Stimulated activated CD8-positive, alpha-beta memory T cell treated with anti-CD3 and anti-CD28 coated beads, Interleukin-4, amount 100 ng/mL, for 48 hours (primary cell): Measurements from ENCODE around the gene DMTF1.
"Not testable (repeated sequence)": the region's sequence is repeated elsewhere in the genome, so short reads cannot be mapped to it uniquely, and the experiment has no call there.

Experiments used
- DNase-seq: peaks from one replicate; pipeline ENCODE4 v3.0.0-alpha.2; 2020

The DMTF1 gene

DNA sequence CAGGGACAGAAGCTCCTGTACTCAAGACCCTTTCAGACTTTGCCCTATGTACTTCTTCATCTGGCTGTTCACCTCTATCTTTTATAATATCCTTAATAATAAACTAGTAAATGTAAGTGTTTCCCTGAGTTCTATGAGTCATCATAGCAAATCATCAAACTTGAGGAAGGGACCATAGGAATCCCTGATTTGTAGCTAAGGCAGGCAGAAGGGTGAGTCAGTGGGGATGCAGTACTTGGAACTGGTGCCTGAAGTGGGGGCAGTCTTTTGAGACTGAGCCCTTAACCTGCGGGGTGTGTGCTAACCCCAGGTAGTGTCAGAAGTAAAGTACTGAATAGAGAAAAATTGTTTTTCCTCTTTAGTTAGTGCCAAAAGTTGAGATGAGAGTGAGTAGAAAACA, 73.4 kb downstream of the DMTF1 start:
- no peak for DNase-seq

DNA sequence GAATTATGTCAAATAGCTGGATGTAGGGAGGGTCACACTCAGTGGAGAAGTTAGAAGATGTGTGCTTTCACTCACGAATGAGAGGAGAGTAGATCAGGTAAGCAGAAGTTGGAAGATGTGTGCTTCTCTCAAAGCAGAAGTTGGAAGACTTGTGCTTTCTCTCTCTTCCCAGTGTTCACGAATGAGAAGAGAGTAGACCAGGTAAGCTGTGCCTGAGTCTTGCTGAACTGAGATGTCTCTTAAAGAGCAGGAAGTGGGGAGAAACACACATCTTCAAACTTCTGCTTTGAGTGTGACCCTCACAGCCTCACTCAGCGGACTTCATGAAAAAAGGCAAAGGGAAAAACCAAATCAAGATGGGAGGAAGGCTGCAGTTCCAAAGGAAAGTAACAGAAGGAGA, 74.2 kb downstream of the DMTF1 start:
- DNase-seq: no peak

DNA sequence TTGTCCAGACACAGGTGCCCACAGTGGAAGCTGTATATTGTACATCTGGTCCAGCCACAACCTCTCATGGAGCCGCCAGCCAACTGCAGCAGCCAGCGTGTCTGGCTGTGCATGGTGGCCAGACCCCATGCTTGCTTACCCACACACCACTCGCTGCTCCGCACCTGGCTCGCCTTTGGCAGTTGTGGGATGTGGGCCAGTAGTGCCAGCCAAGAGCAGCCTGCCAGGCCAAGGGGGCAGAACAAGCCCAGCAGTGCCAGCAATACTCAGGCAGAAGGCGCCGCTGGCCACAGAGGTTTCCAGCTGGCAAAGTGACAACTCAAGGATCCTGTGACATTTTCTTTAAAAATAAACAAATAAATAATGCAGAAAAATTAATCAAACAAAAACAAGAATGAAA, 79.0 kb downstream of the DMTF1 start:
- no peak for DNase-seq

DNA sequence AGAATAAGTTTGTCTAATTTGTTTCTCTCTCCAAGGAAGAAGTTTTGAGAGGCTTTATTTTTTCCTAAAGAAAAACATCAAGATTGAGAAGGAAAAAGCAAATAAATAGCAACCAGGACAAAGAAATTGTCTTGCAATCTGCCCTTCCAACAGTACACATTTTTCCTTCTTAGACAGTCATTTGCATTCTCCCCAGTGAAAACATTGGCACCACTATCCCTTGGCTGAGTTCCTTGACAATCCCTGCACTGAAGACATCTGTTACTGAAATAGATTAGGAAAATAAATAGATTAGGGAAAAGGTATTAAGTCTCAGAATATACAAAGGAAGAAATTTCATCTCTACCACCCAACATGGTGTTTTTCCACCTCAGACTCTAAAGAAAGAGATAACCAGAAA, 79.5 kb downstream of the DMTF1 start:
- no peak for DNase-seq

DNA sequence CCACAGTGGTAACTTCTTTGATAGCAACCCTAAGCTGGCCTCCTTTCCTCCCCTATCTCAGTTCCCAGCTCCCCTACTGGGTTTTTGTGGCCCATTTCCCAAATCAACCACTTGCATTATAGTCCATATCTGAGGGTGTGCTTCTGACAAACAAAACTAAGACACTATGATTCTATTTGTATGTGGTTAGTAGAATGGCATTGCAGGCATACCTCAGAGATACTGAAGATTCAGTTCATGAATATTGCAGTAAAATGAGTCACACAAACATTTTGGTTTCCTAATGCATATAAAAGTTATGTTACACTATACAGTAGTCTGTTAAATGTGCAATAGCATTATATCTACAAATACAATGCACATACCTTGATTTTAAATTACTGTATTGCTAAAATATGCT, 82.7 kb downstream of the DMTF1 start:
- no peak for DNase-seq

DNA sequence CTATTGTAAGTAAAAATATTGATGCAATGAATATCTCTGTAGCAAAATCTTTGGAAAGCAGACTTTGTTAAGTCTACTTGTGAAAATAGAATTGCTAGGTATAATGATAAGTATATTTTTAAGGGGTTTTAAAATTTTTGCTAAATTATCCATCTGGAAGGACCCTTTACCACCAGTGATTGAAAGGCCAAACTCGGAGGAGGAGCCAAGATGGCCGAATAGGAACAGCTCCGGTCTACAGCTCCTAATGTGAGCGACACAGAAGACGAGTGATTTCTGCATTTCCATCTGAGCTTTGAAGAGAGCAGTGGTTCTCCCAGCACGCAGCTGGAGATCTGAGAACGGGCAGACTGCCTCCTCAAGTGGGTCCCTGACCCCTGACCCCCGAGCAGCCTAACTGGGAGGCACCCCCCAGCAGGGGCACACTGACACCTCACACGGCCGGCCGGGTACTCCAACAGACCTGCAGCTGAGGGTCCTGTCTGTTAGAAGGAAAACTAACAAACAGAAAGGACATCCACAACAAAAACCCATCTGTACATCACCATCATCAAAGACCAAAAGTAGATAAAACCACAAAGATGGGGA, 86.3 kb downstream of the DMTF1 start:
- DNase-seq: not testable (repeated sequence)

DNA sequence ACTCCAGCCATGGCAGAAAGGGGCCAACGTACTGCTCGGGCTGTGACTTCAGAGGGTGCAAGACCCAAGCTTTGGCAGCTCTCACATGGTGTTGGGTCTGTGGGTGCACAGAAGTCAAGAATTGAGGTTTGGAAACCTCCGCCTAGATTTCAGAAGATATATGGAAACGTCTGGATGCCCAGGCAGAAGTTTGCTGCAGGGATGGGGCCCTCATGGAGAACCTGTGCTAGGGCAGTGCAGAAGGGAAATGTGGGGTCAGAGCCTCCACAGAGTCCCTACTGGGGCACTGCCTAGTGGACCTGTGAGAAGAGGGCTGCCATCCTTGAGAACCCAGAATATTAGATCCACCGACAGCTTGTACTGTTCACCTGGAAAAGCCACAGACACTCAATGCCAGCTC, 93.4 kb downstream of the DMTF1 start:
- DNase-seq: not testable (repeated sequence)
